IgD-negative memory B cell (primary cell): ENCODE results near the gene DPT. TPM values are rescaled to one million over a fixed set of nuclear protein-coding genes. Genes with fewer than 3 reads are reported as not detected.

Experiments
- H3K27ac Mint-ChIP-seq, 3 donors: one replicate each; pipeline ENCODE4 v1.8.0; 2020 to 2022; ENCODE audit warnings: mild to moderate bottlenecking in 3 of 3, mixed read lengths in 3 of 3, moderate library complexity in 1 of 3
- H3K27me3 Mint-ChIP-seq: one replicate; pipeline ENCODE4 v1.8.0; 2021; ENCODE audit warnings: mixed read lengths
- H3K36me3 Mint-ChIP-seq: one replicate; pipeline ENCODE4 v1.8.0; 2020; ENCODE audit warnings: mild to moderate bottlenecking, mixed read lengths
- H3K4me1 Mint-ChIP-seq, 3 donors: one replicate each; pipeline ENCODE4 v1.8.0; 2020 to 2022; ENCODE audit warnings: mixed read lengths in 3 of 3, mild to moderate bottlenecking in 1 of 3
- H3K4me3 Mint-ChIP-seq, 4 donors: one replicate each; pipeline ENCODE4 v1.8.0; 2020 to 2022; ENCODE audit warnings: mild to moderate bottlenecking in 4 of 4, mixed read lengths in 4 of 4, moderate library complexity in 3 of 4
- H3K9me3 Mint-ChIP-seq, 3 donors: one replicate each; pipeline ENCODE4 v1.8.0; 2020 to 2021; ENCODE audit warnings: mixed read lengths in 3 of 3, mild to moderate bottlenecking in 1 of 3
- polyA plus RNA-seq: library from polyadenylated mRNA; unstranded; fragments of 300-500 nt; fragmentation: Illumina TruSeq; gene quantifications from one replicate; pipeline ENCODE4 v1.2.3, GENCODE V29; 2021

Gene DPT
- polyA plus RNA-seq, 1 donor from 2014 or later, result not detected

DNA sequence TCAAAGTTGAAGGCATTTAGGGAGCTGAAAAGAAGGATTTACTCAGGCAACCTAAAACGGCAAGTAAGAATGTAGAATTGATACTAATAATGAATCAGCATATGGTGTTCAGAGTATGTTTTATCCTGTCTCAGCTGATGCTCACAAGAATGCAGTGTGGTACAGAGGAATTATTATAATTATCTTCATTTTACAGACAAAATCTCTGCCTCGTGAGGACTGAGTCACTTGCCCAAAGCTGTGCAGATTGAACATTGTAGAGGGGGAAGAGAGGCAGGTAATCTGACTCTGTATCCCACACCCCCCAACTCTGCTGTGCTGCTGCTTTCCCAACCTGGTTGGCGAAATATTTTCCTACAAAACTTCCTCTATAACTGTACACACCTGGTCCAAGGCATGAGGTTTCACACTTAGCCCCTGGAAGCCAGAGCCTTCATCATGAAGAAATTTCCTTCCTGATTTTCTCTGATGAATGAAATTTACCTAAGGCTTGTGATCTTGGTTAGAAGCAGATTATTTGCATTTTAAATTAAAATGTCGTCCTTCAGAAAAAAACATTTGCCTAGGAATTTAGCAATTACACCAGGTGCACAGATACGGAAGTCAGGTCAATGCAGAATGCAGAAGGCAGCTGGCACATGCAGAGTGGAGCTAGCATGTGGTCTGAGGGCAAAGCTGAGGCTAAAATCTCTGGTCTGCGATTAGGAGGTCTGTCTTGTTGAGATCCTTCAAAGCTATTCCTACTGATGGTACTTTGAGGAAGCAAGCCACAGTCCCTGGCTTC is 52.8 kb downstream of the DPT start:
- no peaks in the 10 kb centered on the region for H3K36me3 Mint-ChIP-seq
- no peak overlapping the region for H3K4me3 Mint-ChIP-seq
- no peaks in the 10 kb centered on the region for H3K4me1 Mint-ChIP-seq
- H3K9me3 Mint-ChIP-seq, result peaks cover 2 to 9% (median 2%) of the 10 kb centered on the region in 3 donors
- H3K27ac Mint-ChIP-seq, result no peak overlapping the region
- H3K27me3 Mint-ChIP-seq, result no peaks in the 10 kb centered on the region

DNA sequence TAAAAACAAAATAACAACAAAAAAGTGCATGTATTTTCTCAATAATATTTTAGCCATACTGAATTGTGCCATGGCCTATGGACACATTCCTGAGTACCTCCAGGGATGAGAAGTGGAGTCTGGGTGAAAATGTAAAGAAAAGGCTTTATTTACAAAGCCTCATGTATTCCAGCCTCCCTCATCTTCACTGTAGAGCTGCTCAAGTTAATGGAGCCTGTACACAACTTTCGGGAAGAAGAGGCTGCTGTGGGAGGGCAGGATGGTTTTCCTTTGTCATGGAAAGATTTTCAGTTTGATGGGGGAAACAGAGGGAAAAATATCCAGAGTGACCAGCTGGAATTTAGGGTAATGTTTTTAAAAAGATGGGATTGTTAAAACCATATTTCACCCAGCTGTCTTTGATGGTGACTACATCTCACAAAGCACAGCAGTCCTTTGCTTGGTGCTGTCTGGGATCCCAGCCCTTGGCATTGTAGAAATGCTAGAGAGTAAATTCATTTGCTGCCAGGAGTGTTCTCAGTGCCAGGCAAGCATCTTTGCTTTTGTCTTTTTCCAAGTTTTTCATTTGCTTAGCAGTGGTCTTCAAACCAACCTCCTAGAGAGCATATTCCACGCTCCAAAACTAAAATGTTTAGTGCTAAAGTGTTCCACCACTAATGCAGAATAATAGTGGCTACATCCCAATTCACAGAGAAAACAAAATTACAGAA is 54.9 kb downstream of the DPT start:
- Mint-ChIP-seq H3K36me3 (no peaks in the 10 kb centered on the region), H3K27me3 (no peaks in the 10 kb centered on the region), H3K4me3 (no peak overlapping the region), H3K27ac (no peak overlapping the region), H3K9me3 (peaks cover 0 to 9% (median 2%) of the 10 kb centered on the region in 3 donors), H3K4me1 (no peaks in the 10 kb centered on the region)

DNA sequence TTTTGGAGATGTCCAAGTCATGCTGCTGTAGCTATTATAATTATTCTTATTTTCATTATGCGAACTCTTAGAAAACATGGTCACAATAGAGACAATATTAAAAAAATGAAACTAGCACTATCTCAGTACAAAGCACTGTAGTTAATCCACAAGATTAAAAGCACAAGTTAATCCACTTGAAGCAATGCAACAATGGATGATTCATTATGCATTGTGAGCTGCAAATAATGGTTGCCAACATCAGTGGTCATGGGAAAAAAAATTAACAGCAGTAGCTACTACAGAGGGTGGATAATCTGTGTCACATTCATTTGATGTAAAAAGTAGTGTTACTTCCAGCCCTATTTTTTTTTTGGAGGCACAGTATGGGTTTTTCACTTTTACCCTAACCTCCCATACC is 56.7 kb downstream of the DPT start:
- no peak overlapping the region for H3K27ac Mint-ChIP-seq
- H3K4me1 Mint-ChIP-seq, result no peaks in the 10 kb centered on the region
- no peaks in the 10 kb centered on the region for H3K36me3 Mint-ChIP-seq
- no peak overlapping the region for H3K4me3 Mint-ChIP-seq
- no peaks in the 10 kb centered on the region for H3K27me3 Mint-ChIP-seq
- peaks cover 0 to 9% (median 2%) of the 10 kb centered on the region in 3 donors for H3K9me3 Mint-ChIP-seq

DNA sequence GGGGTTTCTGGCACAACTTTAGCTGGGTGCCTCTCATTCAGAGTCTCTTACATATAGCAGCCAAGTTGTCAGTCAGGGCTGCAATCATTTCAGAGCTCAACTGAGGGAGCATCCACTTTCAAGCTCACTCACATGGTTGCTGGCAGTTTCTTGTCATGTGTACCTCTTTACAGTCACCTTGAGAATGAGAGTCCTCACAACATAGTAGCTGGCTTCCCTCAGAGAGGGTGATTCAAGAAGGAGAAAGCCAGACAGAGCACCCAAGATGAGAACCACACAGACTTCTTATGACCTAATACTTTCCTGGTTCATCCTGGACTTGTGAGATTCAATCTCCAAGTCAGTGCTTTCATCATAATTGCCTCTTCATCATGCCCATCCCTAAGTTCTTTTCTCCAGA is 57.2 kb downstream of the DPT start:
- Mint-ChIP-seq H3K36me3 (no peaks in the 10 kb centered on the region), H3K4me3 (no peak overlapping the region), H3K9me3 (peaks cover 0 to 9% (median 2%) of the 10 kb centered on the region in 3 donors), H3K27ac (no peak overlapping the region), H3K4me1 (no peaks in the 10 kb centered on the region), H3K27me3 (peaks cover 1% of the 10 kb centered on the region)

DNA sequence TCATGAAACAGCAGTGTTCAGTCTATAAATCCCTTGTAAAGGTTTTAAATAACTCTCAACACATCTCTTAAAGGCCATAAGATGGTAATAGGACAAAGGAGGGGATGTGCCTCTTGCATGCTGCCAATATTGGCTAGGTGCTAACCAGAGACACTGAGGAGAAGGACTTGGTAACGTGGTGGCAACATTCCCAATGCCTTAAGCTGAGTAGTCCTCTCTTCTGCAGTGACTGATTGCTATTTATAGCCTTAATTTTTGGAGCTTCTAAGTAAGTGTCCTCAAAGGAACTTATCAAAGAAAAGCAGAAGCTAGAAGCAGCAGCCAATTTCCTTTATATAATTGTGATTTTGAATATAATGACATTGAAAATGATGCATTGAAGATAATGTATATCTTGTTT is 63.0 kb downstream of the DPT start:
- Mint-ChIP-seq H3K9me3 (peaks cover 2 to 4% (median 3%) of the 10 kb centered on the region in 3 donors), H3K27ac (no peak overlapping the region), H3K4me3 (no peak overlapping the region), H3K27me3 (peaks cover 4% of the 10 kb centered on the region), H3K4me1 (no peaks in the 10 kb centered on the region), H3K36me3 (no peaks in the 10 kb centered on the region)

DNA sequence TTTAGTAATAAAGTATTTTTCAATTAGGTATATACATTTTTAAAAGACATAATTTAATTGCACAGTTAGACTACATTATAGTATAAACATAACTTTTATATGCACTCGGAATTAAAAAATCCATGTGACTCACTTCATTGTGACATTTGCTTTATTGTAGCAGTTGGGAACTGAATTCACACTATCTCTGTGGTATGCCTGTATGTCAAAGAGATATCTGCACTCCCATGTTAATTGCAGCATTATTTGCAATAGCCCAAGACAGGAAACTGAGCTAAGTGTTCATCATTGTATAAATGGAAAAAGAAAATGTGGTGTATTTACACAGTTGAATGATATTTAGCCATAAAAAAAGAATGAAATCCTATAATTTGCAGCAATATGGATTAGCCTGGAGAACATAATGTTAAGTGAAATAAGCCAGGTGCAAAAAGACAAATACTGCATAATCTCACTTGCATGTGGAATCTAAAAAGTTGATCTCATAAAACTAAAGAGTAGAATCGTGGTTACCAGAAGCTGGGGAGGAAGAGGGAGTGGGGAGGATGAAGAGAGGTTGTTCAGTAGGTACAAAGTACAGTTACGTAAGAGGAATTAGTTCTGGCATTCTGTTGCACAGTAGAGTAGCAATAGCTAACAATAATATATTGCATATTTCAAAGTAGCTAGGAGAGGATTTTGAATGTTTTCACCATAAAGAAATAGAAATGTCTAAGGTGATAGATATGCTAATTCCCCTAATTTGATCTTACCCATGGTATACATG is 64.8 kb downstream of the DPT start:
- H3K27me3 Mint-ChIP-seq, result peaks cover 4% of the 10 kb centered on the region
- H3K4me3 Mint-ChIP-seq, result no peak overlapping the region
- H3K27ac Mint-ChIP-seq, result no peak overlapping the region
- H3K4me1 Mint-ChIP-seq, result no peaks in the 10 kb centered on the region
- peaks cover 2 to 4% (median 3%) of the 10 kb centered on the region in 3 donors for H3K9me3 Mint-ChIP-seq
- no peaks in the 10 kb centered on the region for H3K36me3 Mint-ChIP-seq

DNA sequence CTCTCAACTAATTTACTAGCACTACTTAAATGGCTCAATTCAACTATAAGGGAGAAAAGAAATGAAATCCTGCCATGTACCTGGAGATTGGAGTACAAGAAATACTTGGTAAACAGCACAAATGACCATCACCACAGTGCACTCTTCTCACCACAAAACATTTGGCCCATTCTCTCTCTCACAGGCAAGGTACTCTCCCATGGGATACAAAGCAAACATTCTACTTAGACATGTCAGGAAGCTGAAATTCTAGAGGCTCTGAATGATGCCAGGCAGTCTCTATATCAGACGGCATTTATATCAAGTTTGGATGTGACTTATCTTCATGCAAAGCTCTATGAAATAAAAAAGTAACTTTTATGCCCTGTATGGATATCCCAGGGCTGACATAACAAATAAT is 72.5 kb downstream of the DPT start:
- no peak overlapping the region for H3K27ac Mint-ChIP-seq
- H3K9me3 Mint-ChIP-seq, result no peaks in the 10 kb centered on the region
- peaks cover 1% of the 10 kb centered on the region for H3K27me3 Mint-ChIP-seq
- no peaks in the 10 kb centered on the region for H3K4me1 Mint-ChIP-seq
- no peaks in the 10 kb centered on the region for H3K36me3 Mint-ChIP-seq
- no peak overlapping the region for H3K4me3 Mint-ChIP-seq

DNA sequence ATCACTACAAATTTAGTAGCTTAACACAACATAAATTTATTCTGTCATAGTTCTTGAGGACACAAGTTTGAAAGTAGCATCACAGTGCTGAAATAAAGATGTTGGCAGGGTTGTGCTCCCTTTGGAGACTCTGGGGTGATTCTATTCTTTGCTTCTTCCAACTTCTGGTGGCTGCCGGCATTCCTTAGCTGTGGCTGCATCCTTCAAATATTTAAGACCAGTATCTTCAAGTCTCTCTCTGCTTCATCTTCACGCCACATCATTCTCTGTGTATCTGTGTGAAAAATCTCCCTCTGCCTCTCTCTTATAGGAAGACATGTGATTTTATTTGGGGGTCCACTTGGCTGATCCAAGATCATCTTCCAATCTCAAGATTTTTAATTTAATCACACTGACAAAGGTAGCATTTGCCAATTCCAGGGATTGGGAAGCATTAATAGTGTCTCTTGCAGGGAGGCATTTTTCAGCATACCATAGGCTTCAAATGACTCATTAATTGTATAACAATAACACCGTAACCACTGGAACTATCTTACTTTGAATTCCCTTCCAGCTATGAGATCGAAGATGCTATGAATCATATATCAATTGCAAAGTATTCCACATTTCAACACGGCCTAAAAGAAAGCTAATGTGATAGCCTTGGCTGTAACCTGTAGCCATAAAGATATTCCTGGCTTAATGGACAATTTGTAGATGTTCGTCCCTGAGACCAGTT is 74.6 kb downstream of the DPT start:
- no peaks in the 10 kb centered on the region for H3K9me3 Mint-ChIP-seq
- H3K27me3 Mint-ChIP-seq, result peaks cover 1% of the 10 kb centered on the region
- no peaks in the 10 kb centered on the region for H3K36me3 Mint-ChIP-seq
- H3K4me1 Mint-ChIP-seq, result no peaks in the 10 kb centered on the region
- no peak overlapping the region for H3K4me3 Mint-ChIP-seq
- no peak overlapping the region for H3K27ac Mint-ChIP-seq

DNA sequence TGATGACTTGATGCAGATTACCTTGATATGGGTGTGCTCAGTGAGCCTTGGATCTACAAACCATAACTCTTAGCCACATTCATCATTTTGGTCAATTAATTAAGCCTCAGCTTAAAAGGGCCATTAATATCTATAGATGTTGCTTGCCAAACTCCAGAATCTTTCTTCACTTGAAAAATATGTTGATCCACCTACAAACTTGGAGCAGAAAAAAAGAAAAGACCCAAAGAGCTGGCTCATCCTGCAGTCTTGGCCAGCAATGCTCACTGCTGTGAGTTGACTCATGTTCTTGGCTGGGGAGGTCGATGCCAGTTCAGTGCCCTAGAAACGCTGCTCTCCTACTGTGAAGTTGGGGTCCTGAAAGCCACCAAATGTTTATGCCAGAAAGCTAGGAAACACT is 75.4 kb downstream of the DPT start:
- Mint-ChIP-seq H3K27me3 (peaks cover 1% of the 10 kb centered on the region), H3K36me3 (no peaks in the 10 kb centered on the region), H3K4me3 (no peak overlapping the region), H3K9me3 (no peaks in the 10 kb centered on the region), H3K4me1 (no peaks in the 10 kb centered on the region), H3K27ac (no peak overlapping the region)

DNA sequence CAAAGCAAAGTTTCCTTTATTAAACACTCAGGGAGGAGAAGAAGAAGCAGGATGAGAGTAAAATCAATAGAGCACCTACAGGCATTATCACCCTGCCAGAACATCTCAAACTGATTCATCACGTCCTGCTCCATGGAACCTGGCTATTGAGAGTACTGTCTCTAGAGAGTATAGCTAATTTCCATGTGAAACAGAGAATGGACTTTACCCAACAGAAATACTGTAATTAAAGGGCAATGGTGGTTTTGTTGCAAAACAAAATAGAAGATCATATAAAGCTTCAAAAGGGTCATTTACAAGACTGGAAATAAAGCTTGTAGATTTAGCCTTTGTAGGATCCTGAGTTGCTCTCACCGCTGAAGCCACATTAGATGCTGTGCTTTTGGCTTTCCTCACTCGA is 83.3 kb downstream of the DPT start:
- H3K9me3 Mint-ChIP-seq, result peaks cover 0 to 2% (median 0%) of the 10 kb centered on the region in 3 donors
- H3K4me3 Mint-ChIP-seq, result no peak overlapping the region
- H3K27ac Mint-ChIP-seq, result no peak overlapping the region
- no peaks in the 10 kb centered on the region for H3K4me1 Mint-ChIP-seq
- H3K27me3 Mint-ChIP-seq, result peaks cover 3% of the 10 kb centered on the region
- H3K36me3 Mint-ChIP-seq, result peaks cover 3% of the 10 kb centered on the region

Other genes starting within 250 kb of the DPT start
- gene XCL2, start 185.2 kb downstream of the DPT start, polyA plus RNA-seq, result 2.5 TPM
- 0.43 TPM for gene XCL1, start 152.6 kb downstream of the DPT start, polyA plus RNA-seq